NAMALWA (cell line): ENCODE measurements around the gene SLC35D1.
"Not testable (repeated sequence)": the region's sequence is repeated elsewhere in the genome, so short reads cannot be mapped to it uniquely, and the experiment has no call there.

Experiments used
- DNase-seq: peaks from one replicate; pipeline ENCODE4 v3.0.0-alpha.2; 2015; ENCODE audit warnings: low spot score

The SLC35D1 gene

GRCh38 chr1:66985835-66986234 lies 68.1 kb downstream of the SLC35D1 start:
- no peak for DNase-seq

- no peak for DNase-seq
Observed at GRCh38 chr1:66984491-66984890, 69.5 kb downstream of the SLC35D1 start.

GRCh38 chr1:66982561-66983260 lies 71.2 kb downstream of the SLC35D1 start:
- DNase-seq: no peak

- no peak for DNase-seq
Observed at GRCh38 chr1:66981679-66982078, 72.3 kb downstream of the SLC35D1 start.

- DNase-seq: no peak
Observed at GRCh38 chr1:66980745-66981367, 73.1 kb downstream of the SLC35D1 start.

GRCh38 chr1:66979621-66980020 lies 74.3 kb downstream of the SLC35D1 start:
- not testable (repeated sequence) for DNase-seq

GRCh38 chr1:66978201-66978600 lies 75.7 kb downstream of the SLC35D1 start:
- DNase-seq: no peak

- DNase-seq: no peak
Observed at GRCh38 chr1:66968574-66968973, 85.4 kb downstream of the SLC35D1 start.

- not testable (repeated sequence) for DNase-seq
Observed at GRCh38 chr1:66966188-66966873, 87.6 kb downstream of the SLC35D1 start.

GRCh38 chr1:66957938-66958337 lies 96.0 kb downstream of the SLC35D1 start:
- no peak for DNase-seq

GRCh38 chr1:66954208-66954607 lies 99.7 kb downstream of the SLC35D1 start:
- no peak for DNase-seq

GRCh38 chr1:66951513-66951912 lies 102.4 kb downstream of the SLC35D1 start:
- no peak for DNase-seq
